ENCODE data around the gene CDHR4. TPM values are rescaled to one million over a fixed set of nuclear protein-coding genes. Genes with fewer than 3 reads are reported as not detected.

CDHR4 gene
- total RNA-seq, 2 experiments from 2014 or later, result 0.17 TPM; not detected in 1

GRCh38 chr3:49790626-49791411 lies 8.9 kb downstream of the CDHR4 start:
- no peak for TF ChIP-seq CTCF (IDR thresholded peaks at IDR 0.05)
- no peak for ATAC-seq (ENCODE audit: poor library complexity)
- H3K4me1 ChIP-seq (ENCODE audit: insufficient read depth, low read length), result peaks cover 17% of the 10 kb centered on the region
- H3K27me3 Mint-ChIP-seq, result no peaks in the 10 kb centered on the region
- H3K27me3 ChIP-seq (ENCODE audit: control insufficient read depth in 1 of 2, insufficient read depth in 2 of 2, low read length in 2 of 2), result no peaks in the 10 kb centered on the region
- peak in 1 of 14 experiments; percentile 11 for DNase-seq
- H3K27ac ChIP-seq (ENCODE audit: low read depth in 1 of 2, low read length in 2 of 2), result no peak overlapping the region
- H3K9me3 ChIP-seq (ENCODE audit: control insufficient read depth in 1 of 2, insufficient read depth in 1 of 2, low read length in 2 of 2), result no peaks in the 10 kb centered on the region
- intact Hi-C loops (cut with DNase I, micrococcal nuclease), result no loop called here
- peaks cover 16% of the 10 kb centered on the region for H3K4me1 Mint-ChIP-seq (ENCODE audit: low read depth)
- ChIA-PET POLR2A (interaction anchor here (0.6 kb wide), 1 partner anchor 65 kb away, joined by 3 read pairs; no protein-coding TSS in a partner anchor), CTCF (interaction anchor here (1.6 kb wide), 1 partner anchor 12 kb away, joined by 7 read pairs; the partner anchor contains the start of gene INKA1)
- H3K36me3 ChIP-seq (ENCODE audit: insufficient read depth, low read length), result no peaks in the 10 kb centered on the region
- peaks cover 13% of the 10 kb centered on the region for H3K36me3 Mint-ChIP-seq (ENCODE audit: low read depth)
- no peak overlapping the region for H3K4me3 Mint-ChIP-seq
- no peaks in the 10 kb centered on the region for H3K9me3 Mint-ChIP-seq
- H3K4me3 ChIP-seq (ENCODE audit: low read length), result no peak overlapping the region
- peak overlapping the region; percentile 83 for H3K27ac Mint-ChIP-seq

- no peak for TF ChIP-seq CTCF (IDR thresholded peaks at IDR 0.05)
Observed at GRCh38 chr3:49788056-49788455, 11.6 kb downstream of the CDHR4 start.

GRCh38 chr3:49787536-49787935 lies 12.1 kb downstream of the CDHR4 start:
- Histone ChIP-seq H3K4me1 (ENCODE audit: insufficient read depth, low read length) (peaks cover 48% of the 10 kb centered on the region), H3K4me3 (ENCODE audit: low read length) (no peak overlapping the region), H3K27ac (ENCODE audit: low read depth in 1 of 2, low read length in 2 of 2) (no peak overlapping the region), H3K9me3 (ENCODE audit: control insufficient read depth in 1 of 2, insufficient read depth in 1 of 2, low read length in 2 of 2) (no peaks in the 10 kb centered on the region), H3K27me3 (ENCODE audit: control insufficient read depth in 1 of 2, insufficient read depth in 2 of 2, low read length in 2 of 2) (no peaks in the 10 kb centered on the region), H3K36me3 (ENCODE audit: insufficient read depth, low read length) (peaks cover 3% of the 10 kb centered on the region)
- ATAC-seq (ENCODE audit: poor library complexity), result no peak
- no peak for TF ChIP-seq CTCF (IDR thresholded peaks at IDR 0.05)
- intact Hi-C loops (cut with DNase I, micrococcal nuclease), result loop anchor here (1.0 to 5.0 kb wide), 5 partner anchors 15 to 305 kb away; partner anchors contain the start of genes AMIGO3 (in 2 of the 2), INKA1 (in 1 of the 2) and MST1R (in 1 of the 2)
- peak in 1 of 14 experiments; percentile 17 for DNase-seq
- peaks cover 34% of the 10 kb centered on the region for H3K4me1 Mint-ChIP-seq (ENCODE audit: low read depth)
- ChIA-PET POLR2A (interaction anchor here (1.0 to 2.3 kb wide), 3 partner anchors 14 to 68 kb away, joined by 3 to 18 read pairs (median 4); partner anchors contain the start of gene AMIGO3), CTCF (interaction anchor here (0.5 to 1.3 kb wide), 3 partner anchors 15 to 168 kb away, joined by 3 to 4 read pairs (median 3); no protein-coding TSS in a partner anchor)
- peaks cover 29% of the 10 kb centered on the region for H3K36me3 Mint-ChIP-seq (ENCODE audit: low read depth)
- H3K4me3 Mint-ChIP-seq, result peak overlapping the region; percentile 20
- no peaks in the 10 kb centered on the region for H3K27me3 Mint-ChIP-seq
- H3K27ac Mint-ChIP-seq, result peak overlapping the region; percentile 100
- H3K9me3 Mint-ChIP-seq, result no peaks in the 10 kb centered on the region

More at GRCh38 chr3:49788056-49788455, 11.6 kb downstream of the CDHR4 start:
- Histone ChIP-seq H3K9me3 (ENCODE audit: control insufficient read depth in 1 of 2, insufficient read depth in 1 of 2, low read length in 2 of 2) (no peaks in the 10 kb centered on the region), H3K4me3 (ENCODE audit: low read length) (no peak overlapping the region), H3K27ac (ENCODE audit: low read depth in 1 of 2, low read length in 2 of 2) (no peak overlapping the region), H3K36me3 (ENCODE audit: insufficient read depth, low read length) (peaks cover 3% of the 10 kb centered on the region), H3K27me3 (ENCODE audit: control insufficient read depth in 1 of 2, insufficient read depth in 2 of 2, low read length in 2 of 2) (no peaks in the 10 kb centered on the region), H3K4me1 (ENCODE audit: insufficient read depth, low read length) (peaks cover 44% of the 10 kb centered on the region)
- Mint-ChIP-seq H3K36me3 (ENCODE audit: low read depth) (peaks cover 26% of the 10 kb centered on the region), H3K27me3 (no peaks in the 10 kb centered on the region), H3K4me1 (ENCODE audit: low read depth) (peaks cover 34% of the 10 kb centered on the region), H3K27ac (no peak overlapping the region), H3K4me3 (peak overlapping the region; percentile 30), H3K9me3 (no peaks in the 10 kb centered on the region)
- DNase-seq (peak in 1 of 14 experiments; percentile 11), ATAC-seq (ENCODE audit: poor library complexity) (no peak)
- POLR2A ChIA-PET, result interaction anchor here (1.0 to 2.3 kb wide), 3 partner anchors 13 to 69 kb away, joined by 3 to 18 read pairs (median 4); partner anchors contain the start of gene AMIGO3
- CTCF ChIA-PET, result interaction anchor here (1.3 kb wide), 1 partner anchor 116 kb away, joined by 4 read pairs; no protein-coding TSS in a partner anchor
- intact Hi-C loops (cut with DNase I, micrococcal nuclease), result loop anchor here in 1 of 2 experiments (5.0 kb wide), 2 partner anchors 114 to 304 kb away; partner anchors contain the start of gene MST1R
